Endothelial cell of umbilical vein (primary cell): ENCODE data around the gene MRPS18B. TPM values are rescaled to one million over a fixed set of nuclear protein-coding genes. Genes with fewer than 3 reads are reported as not detected.
A peak's percentile ranks its signal among the peaks of the same experiment; 100 is the strongest.
"Not testable (repeated sequence)": the region's sequence is repeated elsewhere in the genome, so short reads cannot be mapped to it uniquely, and the experiment has no call there.

ENCODE experiments used
- BruUV-seq: library from RNA; stranded (reverse); fragments of 400-500 nt; replicated peaks from 2 replicates; lab custom pipeline; 2021; lab: Mats Ljungman, UMichigan
- CTCF ChIA-PET: fragments of 300-600, 350-600 bp; sonication (Branson Sonifier 250); formaldehyde crosslinking; loops from one replicate; lab custom pipeline; 2021; ENCODE audit warnings: antibody characterized with exemption, inconsistent platforms; lab: Charles Lee
- POLR2A ChIA-PET: fragments of 300-600, 350-600 bp; sonication (Branson Sonifier 250); formaldehyde crosslinking; loops from one replicate; lab custom pipeline; 2021; ENCODE audit warnings: antibody characterized with exemption, inconsistent platforms; lab: Charles Lee
- DNase-seq: peaks from one replicate; pipeline ENCODE4 v3.0.0-alpha.2; 2011; ENCODE audit warnings: low read depth, low spot score
- FAIRE-seq: peaks from 2 replicates; lab custom pipeline; 2011; peaks lifted over from hg19 to GRCh38; lab: Jason Lieb, UNC
- H2AFZ ChIP-seq: 2 replicates; pipeline ENCODE4 v1.6.0; 2012; ENCODE audit warnings: low read depth, low read length, control low read depth, inconsistent platforms
- H3K27ac ChIP-seq: 2 replicates; pipeline ENCODE4 v1.5.1; 2011; ENCODE audit warnings: low read depth, mild to moderate bottlenecking, control low read depth, low read length, moderate library complexity; ENCODE audit not compliant: insufficient read depth
- H3K27me3 ChIP-seq, 2 experiments: 2 replicates each; pipeline versions ENCODE4 v1.6.0 to v1.6.1; 2011; ENCODE audit warnings: low read length in 2 of 2, mixed read lengths in 1 of 2; ENCODE audit not compliant: control insufficient read depth in 2 of 2, insufficient read depth in 2 of 2
- H3K36me3 ChIP-seq, 2 experiments: 2 replicates in 1 of 2; 3 replicates in 1 of 2; pipeline ENCODE4 v1.5.1; 2011; ENCODE audit warnings: low read length in 2 of 2, mild to moderate bottlenecking in 1 of 2, moderate library complexity in 1 of 2; ENCODE audit not compliant: control insufficient read depth in 2 of 2, insufficient read depth in 2 of 2; ENCODE audit errors: extremely low read depth in 1 of 2
- H3K4me1 ChIP-seq: 3 replicates; pipeline ENCODE4 v1.5.1; 2011; ENCODE audit warnings: mild to moderate bottlenecking, low read length; ENCODE audit not compliant: control insufficient read depth, insufficient read depth; ENCODE audit errors: extremely low read depth
- H3K4me2 ChIP-seq: 2 replicates; pipeline ENCODE4 v1.6.1; 2011; ENCODE audit warnings: low read length, control low read depth, mixed read lengths; ENCODE audit not compliant: insufficient read depth
- H3K4me3 ChIP-seq, 3 experiments: fragments of 200-600 bp in 1 of 3; sonication (generic), shearing (Covaris generic) in 1 of 3; replicated peaks in 1 of 3; 2 replicates each; pipeline ENCODE4 v1.5.1; 2011 to 2016; ENCODE audit warnings: control low read depth in 3 of 3, low read length in 3 of 3, mild to moderate bottlenecking in 2 of 3, inconsistent platforms in 1 of 3, low read depth in 1 of 3, moderate library complexity in 1 of 3; ENCODE audit not compliant: insufficient read depth in 1 of 3
- H3K79me2 ChIP-seq: 2 replicates; pipeline ENCODE4 v1.6.0; 2012; ENCODE audit warnings: low read length, inconsistent platforms; ENCODE audit not compliant: control insufficient read depth, insufficient read depth
- H3K9ac ChIP-seq: replicated peaks from 2 replicates; pipeline ENCODE3; 2011; ENCODE audit warnings: low read length, control low read depth; ENCODE audit not compliant: insufficient read depth; ENCODE audit errors: extremely low read depth
- H3K9me1 ChIP-seq: replicated peaks from 3 replicates; pipeline ENCODE4 v1.6.0; 2011; ENCODE audit warnings: mild to moderate bottlenecking, low read length; ENCODE audit not compliant: control insufficient read depth, insufficient read depth; ENCODE audit errors: extremely low read depth
- H3K9me3 ChIP-seq: replicated peaks from 2 replicates; pipeline ENCODE4 v1.5.1; 2012; ENCODE audit warnings: low read length, inconsistent platforms; ENCODE audit not compliant: control insufficient read depth, insufficient read depth
- H4K20me1 ChIP-seq: replicated peaks from 2 replicates; pipeline ENCODE3; 2011; ENCODE audit warnings: mild to moderate bottlenecking, low read length; ENCODE audit not compliant: control insufficient read depth, insufficient read depth; ENCODE audit errors: extremely low read depth
- CTCF ChIP-seq, 2 donors: IDR thresholded peaks; 1 replicate in 1 of 2; 2 replicates in 1 of 2; pipeline ENCODE4 v1.5.1; 2011; ENCODE audit warnings: low read length in 2 of 2, mild to moderate bottlenecking in 2 of 2, moderate library complexity in 2 of 2, control low read depth in 1 of 2, inconsistent platforms in 1 of 2, low read depth in 1 of 2; ENCODE audit not compliant: insufficient read depth in 1 of 2; ENCODE audit errors: extremely low read depth in 1 of 2
- dilution Hi-C: fragments of 300-500 bp; cut with MboI; formaldehyde crosslinking; loops from one replicate; pipeline ENCODE4 v1.15.0; 2019; ENCODE audit warnings: low sequenced_read_pairs; ENCODE audit not compliant: extremely low pct_ligation_motif_present
- intact Hi-C: fragments of 100-400 bp; cut with micrococcal nuclease; formaldehyde crosslinking; loops from one replicate; pipeline ENCODE4 v1.10.0; 2022
- polyA plus RNA-seq, 4 experiments: library from polyadenylated mRNA; depleted of rRNA in 3 of 4; stranded (reverse) in 3 of 4; unstranded in 1 of 4; fragments of >200 nt; gene quantifications; 2 replicates each; pipeline versions ENCODE4 v1.2.1 to v1.2.3, GENCODE V29; 2011 to 2012; ENCODE audit warnings: missing spikeins in 1 of 4
- total RNA-seq: library from RNA; stranded (reverse); gene quantifications from 2 replicates; pipeline ENCODE4 v1.2.3, GENCODE V29; 2021

The MRPS18B gene
- total and polyA plus RNA-seq, 2 donors (not counting 3 experiments of a cell fraction or from before 2014, with no cell fraction given): 32.6 to 49.1 TPM

GRCh38 chr6:30597315-30598144 is 20.1 kb upstream of the MRPS18B start:
- intact Hi-C loops: loop anchor here (1.0 kb wide), 2 partner anchors 56 to 114 kb away; no protein-coding TSS in a partner anchor
- CTCF ChIA-PET: interaction anchor here (0.6 to 8.8 kb wide), 22 partner anchors 10 to 490 kb away, joined by 3 to 149 read pairs (median 7); partner anchors contain the start of gene ABCF1
- H3K9ac ChIP-seq, H3K9me1 ChIP-seq, H2AFZ ChIP-seq, H3K27me3 ChIP-seq, H3K4me2 ChIP-seq, H3K4me1 ChIP-seq, dilution Hi-C loops, BruUV-seq, H3K9me3 ChIP-seq, H4K20me1 ChIP-seq, H3K4me3 ChIP-seq, H3K79me2 ChIP-seq, H3K27ac ChIP-seq: not testable (repeated sequence)
- FAIRE-seq: peak; percentile 92
- H3K36me3 ChIP-seq: peaks cover 13 to 21% of the 10 kb centered on the region in 2 experiments
- peak; percentile 67 to 82 for TF ChIP-seq CTCF (IDR thresholded peaks at IDR 0.05; ENCODE audit: extremely low read depth in 1 of 2, insufficient read depth in 1 of 2, low read depth in 1 of 2, low read length in 2 of 2)
- POLR2A ChIA-PET: interaction anchor here (0.7 to 6.2 kb wide), 4 partner anchors 11 to 1230 kb away, joined by 3 to 63 read pairs (median 6); no protein-coding TSS in a partner anchor
- DNase-seq: peak; percentile 84
